ENCODE results near the gene MEF2D. TPM values are rescaled to one million over a fixed set of nuclear protein-coding genes. Genes with fewer than 3 reads are reported as not detected.

MEF2D gene
- total RNA-seq, 1 donor from 2014 or later = 20.7 TPM

DNA sequence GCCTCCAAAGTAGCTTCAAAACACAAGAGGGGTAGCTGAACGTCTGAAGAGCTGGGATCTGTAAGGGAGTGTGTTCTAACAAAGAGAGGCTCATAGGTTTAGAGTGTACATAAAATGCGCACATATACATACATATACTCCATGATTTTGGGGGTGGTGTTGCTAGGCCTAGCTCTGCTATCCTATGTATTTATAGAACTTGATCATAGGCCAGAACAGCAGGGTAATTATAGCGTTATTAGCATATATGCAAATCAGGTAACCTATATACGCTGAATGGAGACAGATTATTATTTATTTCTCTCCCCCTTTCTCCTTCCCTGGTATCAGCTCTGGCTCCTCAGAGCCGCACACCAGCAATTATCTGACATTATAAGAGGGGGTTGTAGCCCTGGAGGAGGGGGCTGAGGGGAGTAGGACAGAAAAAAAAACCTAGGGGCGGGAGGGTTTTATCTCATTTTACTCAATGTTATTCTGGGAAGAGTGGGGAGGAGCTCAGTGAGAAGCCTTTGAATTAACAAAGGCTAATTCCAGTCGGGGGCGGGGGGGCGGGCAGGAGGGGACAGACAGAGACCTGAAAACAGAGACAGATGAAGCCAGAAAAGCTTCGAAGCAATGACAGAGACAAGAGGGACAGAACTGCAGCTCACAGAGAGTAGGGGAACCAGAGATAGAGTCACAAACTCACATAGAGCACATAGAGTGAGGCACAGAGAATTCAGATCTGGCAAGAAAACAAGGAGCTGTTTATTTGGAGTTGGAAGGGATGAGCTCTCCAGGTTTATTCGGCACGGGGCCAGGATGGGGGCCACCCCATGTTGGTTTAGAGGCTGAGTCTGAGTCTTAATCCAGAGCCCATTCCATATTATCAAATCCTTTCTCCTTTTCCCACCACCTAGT, 68.6 kb downstream of the MEF2D start:
- TF ChIP-seq, protein P1, sequence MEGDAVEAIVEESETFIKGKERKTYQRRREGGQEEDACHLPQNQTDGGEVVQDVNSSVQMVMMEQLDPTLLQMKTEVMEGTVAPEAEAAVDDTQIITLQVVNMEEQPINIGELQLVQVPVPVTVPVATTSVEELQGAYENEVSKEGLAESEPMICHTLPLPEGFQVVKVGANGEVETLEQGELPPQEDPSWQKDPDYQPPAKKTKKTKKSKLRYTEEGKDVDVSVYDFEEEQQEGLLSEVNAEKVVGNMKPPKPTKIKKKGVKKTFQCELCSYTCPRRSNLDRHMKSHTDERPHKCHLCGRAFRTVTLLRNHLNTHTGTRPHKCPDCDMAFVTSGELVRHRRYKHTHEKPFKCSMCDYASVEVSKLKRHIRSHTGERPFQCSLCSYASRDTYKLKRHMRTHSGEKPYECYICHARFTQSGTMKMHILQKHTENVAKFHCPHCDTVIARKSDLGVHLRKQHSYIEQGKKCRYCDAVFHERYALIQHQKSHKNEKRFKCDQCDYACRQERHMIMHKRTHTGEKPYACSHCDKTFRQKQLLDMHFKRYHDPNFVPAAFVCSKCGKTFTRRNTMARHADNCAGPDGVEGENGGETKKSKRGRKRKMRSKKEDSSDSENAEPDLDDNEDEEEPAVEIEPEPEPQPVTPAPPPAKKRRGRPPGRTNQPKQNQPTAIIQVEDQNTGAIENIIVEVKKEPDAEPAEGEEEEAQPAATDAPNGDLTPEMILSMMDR (conservative IDR thresholded peaks at IDR 0.05) = no peak
- Mint-ChIP-seq H3K9me3 (no peaks in the 10 kb centered on the region), H3K4me3 (no peak overlapping the region), H3K27ac (no peak overlapping the region), H3K36me3 (no peaks in the 10 kb centered on the region), H3K4me1 (ENCODE audit: unreplicated experiment) (peaks cover 8% of the 10 kb centered on the region), H3K27me3 (peaks cover 96% of the 10 kb centered on the region)
- DNase-seq (ENCODE audit: extremely low spot score, unreplicated experiment) = no peak

DNA sequence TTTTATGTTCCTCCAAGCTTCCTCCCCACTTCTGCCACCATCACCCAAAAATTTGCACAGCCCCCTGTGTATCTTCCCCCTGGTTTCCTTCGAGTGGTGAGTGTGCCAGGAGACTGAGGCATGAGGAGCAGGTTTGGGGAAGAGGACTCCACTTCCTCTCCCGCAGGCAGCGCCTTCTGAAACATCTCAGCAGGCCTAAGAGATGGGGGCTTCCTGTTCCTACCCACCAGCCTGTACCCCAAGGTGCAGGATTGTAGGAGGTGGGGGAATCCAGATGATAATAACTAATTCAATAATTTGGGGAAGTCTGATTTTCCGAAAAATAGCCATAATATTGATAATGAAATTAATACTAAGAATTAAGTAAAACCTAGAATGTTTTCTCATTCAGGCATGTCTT, 69.2 kb downstream of the MEF2D start:
- Mint-ChIP-seq H3K27me3 (peaks cover 96% of the 10 kb centered on the region), H3K4me1 (ENCODE audit: unreplicated experiment) (peaks cover 8% of the 10 kb centered on the region), H3K36me3 (no peaks in the 10 kb centered on the region), H3K9me3 (no peaks in the 10 kb centered on the region), H3K27ac (no peak overlapping the region), H3K4me3 (no peak overlapping the region)
- DNase-seq (ENCODE audit: extremely low spot score, unreplicated experiment) = no peak
- TF ChIP-seq, protein P1 (conservative IDR thresholded peaks at IDR 0.05) = no peak

DNA sequence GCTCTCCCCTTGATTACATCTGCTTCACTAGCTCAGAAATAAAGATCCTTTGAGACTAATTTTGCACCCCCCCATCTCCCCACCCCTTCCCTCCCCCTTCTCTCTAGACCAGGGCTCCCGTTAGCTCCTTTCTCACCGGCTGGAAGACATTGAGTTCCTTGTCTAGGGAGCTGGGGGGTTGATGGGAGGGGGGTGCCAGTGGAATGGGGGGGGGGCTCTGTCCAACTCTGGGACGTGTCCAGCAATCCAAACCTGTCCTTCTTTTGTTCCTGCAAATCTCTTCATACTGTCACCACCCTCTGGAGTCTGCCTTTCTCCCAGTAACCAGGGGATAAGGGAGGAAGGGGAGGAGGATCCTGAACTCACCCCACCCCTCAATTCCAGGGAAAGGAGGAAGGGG, 69.7 kb downstream of the MEF2D start:
- no peak overlapping the region for H3K4me3 Mint-ChIP-seq
- peaks cover 7% of the 10 kb centered on the region for H3K4me1 Mint-ChIP-seq (ENCODE audit: unreplicated experiment)
- H3K27ac Mint-ChIP-seq = no peak overlapping the region
- no peaks in the 10 kb centered on the region for H3K9me3 Mint-ChIP-seq
- no peak for DNase-seq (ENCODE audit: extremely low spot score, unreplicated experiment)
- TF ChIP-seq, protein P1 (conservative IDR thresholded peaks at IDR 0.05) = no peak
- H3K36me3 Mint-ChIP-seq = no peaks in the 10 kb centered on the region
- peaks cover 99% of the 10 kb centered on the region for H3K27me3 Mint-ChIP-seq

DNA sequence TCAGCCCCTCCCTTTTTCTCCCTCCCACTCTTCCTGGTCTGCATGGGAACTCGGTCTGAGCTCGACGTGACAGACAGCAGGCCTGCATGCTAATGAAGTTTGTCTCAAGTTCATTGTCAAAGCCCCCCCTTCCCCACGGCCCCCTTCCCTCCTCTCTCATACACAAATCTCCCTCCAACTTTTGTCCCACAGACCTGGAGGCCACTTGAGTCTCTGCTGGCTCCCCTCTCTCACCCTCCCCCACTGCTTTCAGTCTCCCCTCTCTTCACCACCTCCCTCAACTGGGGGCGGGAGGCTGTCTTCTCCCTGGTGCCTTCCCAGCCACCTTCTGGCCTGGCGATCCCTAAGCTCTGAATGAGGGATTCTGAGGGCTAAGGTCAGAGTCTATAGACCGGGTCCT, 70.3 kb downstream of the MEF2D start:
- Mint-ChIP-seq H3K4me1 (ENCODE audit: unreplicated experiment) (peaks cover 4% of the 10 kb centered on the region), H3K4me3 (no peak overlapping the region), H3K27ac (no peak overlapping the region), H3K9me3 (no peaks in the 10 kb centered on the region), H3K36me3 (no peaks in the 10 kb centered on the region), H3K27me3 (peaks cover 100% of the 10 kb centered on the region)
- no peak for DNase-seq (ENCODE audit: extremely low spot score, unreplicated experiment)
- TF ChIP-seq, protein P1 (conservative IDR thresholded peaks at IDR 0.05) = no peak

DNA sequence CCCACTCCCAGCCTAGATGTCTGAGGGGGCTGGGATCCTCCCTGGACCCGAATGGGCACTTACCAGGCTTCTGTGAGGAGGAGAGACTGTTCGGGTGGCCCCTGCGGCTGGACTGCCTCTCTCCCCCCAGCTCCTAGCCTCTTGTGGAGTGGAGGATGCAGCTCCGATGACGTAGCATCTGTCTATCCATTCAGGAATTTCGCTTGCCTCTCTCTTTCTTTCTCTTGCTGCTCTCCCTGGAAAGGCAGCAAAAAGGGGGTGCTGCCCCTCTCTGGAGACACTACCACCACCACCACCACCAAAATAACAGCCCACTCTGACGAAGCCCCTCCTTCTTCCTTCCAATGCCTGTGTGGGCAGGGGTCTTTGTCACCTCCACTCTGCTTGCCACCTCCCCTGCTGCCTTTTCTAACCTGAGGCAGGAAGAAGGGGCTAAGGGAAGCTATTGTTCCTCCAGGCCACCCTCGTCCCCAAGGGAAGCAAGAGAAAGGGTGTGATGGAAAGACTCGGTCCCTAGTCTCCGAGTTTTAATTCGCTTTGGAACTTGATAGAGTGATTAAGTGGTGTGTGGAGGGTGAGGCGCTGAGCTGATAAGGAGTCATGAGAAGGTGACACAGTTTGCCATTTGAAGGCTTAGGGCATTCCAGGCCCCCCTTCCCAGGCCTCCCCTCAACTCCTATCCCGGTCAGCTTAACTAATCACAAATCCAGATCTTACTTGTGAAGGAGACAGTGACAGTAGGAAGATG, 71.1 kb downstream of the MEF2D start:
- H3K36me3 Mint-ChIP-seq = no peaks in the 10 kb centered on the region
- DNase-seq (ENCODE audit: extremely low spot score, unreplicated experiment) = no peak
- H3K4me3 Mint-ChIP-seq = no peak overlapping the region
- H3K9me3 Mint-ChIP-seq = no peaks in the 10 kb centered on the region
- TF ChIP-seq, protein P1 (conservative IDR thresholded peaks at IDR 0.05) = no peak
- H3K4me1 Mint-ChIP-seq (ENCODE audit: unreplicated experiment) = no peaks in the 10 kb centered on the region
- peak overlapping the region; percentile 35 for H3K27ac Mint-ChIP-seq
- H3K27me3 Mint-ChIP-seq = peaks cover 100% of the 10 kb centered on the region
